PC-3 (cell line): ENCODE data around the gene NT5DC3. TPM values are rescaled to one million over a fixed set of nuclear protein-coding genes. Genes with fewer than 3 reads are reported as not detected.

Experiments
- ATAC-seq: fragments of 200-7000 bp; cut with Tn5 transposase; 2 replicates; pipeline ENCODE4 v1.9.1; 2020; ENCODE audit warnings: mild to moderate bottlenecking, moderate library complexity
- BruUV-seq: library from RNA; stranded (reverse); fragments of 400-500 nt; replicated peaks from 2 replicates; lab custom pipeline; 2021; lab: Mats Ljungman, UMichigan
- CTCF ChIA-PET: fragments of 300-600 bp; sonication (Branson Sonifier 250); formaldehyde crosslinking; loops from one replicate; lab custom pipeline; 2022; ENCODE audit warnings: antibody characterized with exemption; lab: Charles Lee
- POLR2A ChIA-PET: fragments of 300-600 bp; sonication (Branson Sonifier 250); formaldehyde crosslinking; loops from one replicate; lab custom pipeline; 2022; ENCODE audit warnings: antibody characterized with exemption; ENCODE audit not compliant: unreplicated experiment; lab: Charles Lee
- DNase-seq: peaks from one replicate; pipeline ENCODE4 v3.0.0-alpha.2; 2015
- H2AFZ ChIP-seq: fragments of 300-600 bp; sonication (generic); 2 replicates; pipeline ENCODE4 v1.6.0; 2016; ENCODE audit warnings: antibody characterized with exemption, low read length
- H3F3A ChIP-seq: fragments of 300-600 bp; sonication (generic); one replicate; pipeline ENCODE4 v1.6.0; 2017; ENCODE audit warnings: antibody characterized with exemption, low read length, control low read depth, mild to moderate bottlenecking; ENCODE audit not compliant: unreplicated experiment
- H3K27ac ChIP-seq: fragments of 300-600 bp; sonication (generic); 2 replicates; pipeline ENCODE4 v1.5.1; 2016; ENCODE audit warnings: mild to moderate bottlenecking, low read length
- H3K27me3 ChIP-seq: fragments of 300-600 bp; sonication (generic); 2 replicates; pipeline ENCODE4 v1.6.1; 2016; ENCODE audit warnings: low read length, mixed read lengths
- H3K36me3 ChIP-seq: fragments of 300-600 bp; sonication (generic); 2 replicates; pipeline ENCODE4 v1.6.1; 2016; ENCODE audit warnings: low read depth, mixed run types, low read length, mixed read lengths
- H3K4me1 ChIP-seq: fragments of 300-600 bp; sonication (generic); 2 replicates; pipeline ENCODE4 v1.5.1; 2016; ENCODE audit warnings: low read length; ENCODE audit not compliant: insufficient read depth
- H3K4me2 ChIP-seq: fragments of 300-600 bp; sonication (generic); 2 replicates; pipeline ENCODE4 v1.6.0; 2016; ENCODE audit warnings: low read length
- H3K4me3 ChIP-seq: fragments of 300-600 bp; sonication (generic); 2 replicates; pipeline ENCODE4 v1.5.1; 2016; ENCODE audit warnings: mild to moderate bottlenecking, low read length, mixed read lengths
- H3K79me2 ChIP-seq: fragments of 300-600 bp; sonication (generic); 2 replicates; pipeline ENCODE4 v1.6.1; 2017; ENCODE audit warnings: low read length, mixed read lengths
- H3K9ac ChIP-seq: fragments of 300-600 bp; sonication (generic); 2 replicates; pipeline ENCODE4 v1.6.0; 2016; ENCODE audit warnings: mild to moderate bottlenecking, low read length
- H3K9me2 ChIP-seq: fragments of 300-600 bp; sonication (generic); replicated peaks from 2 replicates; pipeline ENCODE4 v1.6.1; 2016; ENCODE audit warnings: mixed run types, low read length, mixed read lengths
- H3K9me3 ChIP-seq: fragments of 300-600 bp; sonication (generic); 2 replicates; pipeline ENCODE4 v1.6.1; 2016; ENCODE audit warnings: low read length, mixed read lengths
- H4K20me1 ChIP-seq: fragments of 300-600 bp; sonication (generic); 2 replicates; pipeline ENCODE4 v1.6.1; 2016; ENCODE audit warnings: low read length, mixed read lengths
- CTCF ChIP-seq: fragments of 300-600 bp; sonication (generic); conservative IDR thresholded peaks from 2 replicates; pipeline ENCODE4 v1.5.1; 2017; ENCODE audit warnings: antibody characterized with exemption, low read depth, mild to moderate bottlenecking, low read length
- EZH2 ChIP-seq: fragments of 300-600 bp; sonication (generic); IDR thresholded peaks from one replicate; pipeline ENCODE4 v1.6.1; 2017; ENCODE audit warnings: antibody characterized with exemption, mild to moderate bottlenecking, low read length; ENCODE audit not compliant: unreplicated experiment
- EZH2phosphoT487 ChIP-seq: fragments of 300-600 bp; sonication (generic); IDR thresholded peaks from 2 replicates; pipeline ENCODE4 v1.6.1; 2018; ENCODE audit warnings: mild to moderate bottlenecking, antibody characterized with exemption, low read length, borderline replicate concordance
- intact Hi-C: fragments of 100-400 bp; cut with micrococcal nuclease; formaldehyde crosslinking; loops from 2 replicates; pipeline ENCODE4 v1.9.0; 2023
- total RNA-seq: library from RNA; depleted of rRNA; stranded (reverse); fragments of >200 nt; gene quantifications from 2 replicates; pipeline ENCODE4 v1.2.3, GENCODE V29; 2014

The NT5DC3 gene
- total RNA-seq, 1 experiment from 2014 or later: 15.7 TPM

- H3K4me1 ChIP-seq: peaks cover 52% of the 10 kb centered on the region
- ATAC-seq (peak; percentile 6; the same call in 1 of the 2 replicates), DNase-seq (peak; percentile 76)
- H3K4me3 ChIP-seq: no peak overlapping the region
- H3K9ac ChIP-seq: no peak overlapping the region
- no peaks in the 10 kb centered on the region for H3K9me2 ChIP-seq
- CTCF ChIA-PET: no interaction called here
- TF ChIP-seq EZH2 (no peak), EZH2phosphoT487 (no peak), CTCF (no peak)
- POLR2A ChIA-PET: no interaction called here
- H3F3A ChIP-seq: no peaks in the 10 kb centered on the region
- peaks cover 6% of the 10 kb centered on the region; the same call in 1 of the 2 replicates for H3K79me2 ChIP-seq
- no peaks in the 10 kb centered on the region for H3K27me3 ChIP-seq
- no TSS peak for BruUV-seq
- H3K27ac ChIP-seq: peak overlapping the region; percentile 62
- no peaks in the 10 kb centered on the region for H3K9me3 ChIP-seq
- intact Hi-C loops: no loop called here
- no peaks in the 10 kb centered on the region for H4K20me1 ChIP-seq
- H2AFZ ChIP-seq: no peak overlapping the region
- H3K36me3 ChIP-seq: peaks cover 23% of the 10 kb centered on the region
- H3K4me2 ChIP-seq: no peak overlapping the region
These were observed 39.1 kb downstream of the NT5DC3 start for GRCh38 chr12:103801709-103802585.

DNA sequence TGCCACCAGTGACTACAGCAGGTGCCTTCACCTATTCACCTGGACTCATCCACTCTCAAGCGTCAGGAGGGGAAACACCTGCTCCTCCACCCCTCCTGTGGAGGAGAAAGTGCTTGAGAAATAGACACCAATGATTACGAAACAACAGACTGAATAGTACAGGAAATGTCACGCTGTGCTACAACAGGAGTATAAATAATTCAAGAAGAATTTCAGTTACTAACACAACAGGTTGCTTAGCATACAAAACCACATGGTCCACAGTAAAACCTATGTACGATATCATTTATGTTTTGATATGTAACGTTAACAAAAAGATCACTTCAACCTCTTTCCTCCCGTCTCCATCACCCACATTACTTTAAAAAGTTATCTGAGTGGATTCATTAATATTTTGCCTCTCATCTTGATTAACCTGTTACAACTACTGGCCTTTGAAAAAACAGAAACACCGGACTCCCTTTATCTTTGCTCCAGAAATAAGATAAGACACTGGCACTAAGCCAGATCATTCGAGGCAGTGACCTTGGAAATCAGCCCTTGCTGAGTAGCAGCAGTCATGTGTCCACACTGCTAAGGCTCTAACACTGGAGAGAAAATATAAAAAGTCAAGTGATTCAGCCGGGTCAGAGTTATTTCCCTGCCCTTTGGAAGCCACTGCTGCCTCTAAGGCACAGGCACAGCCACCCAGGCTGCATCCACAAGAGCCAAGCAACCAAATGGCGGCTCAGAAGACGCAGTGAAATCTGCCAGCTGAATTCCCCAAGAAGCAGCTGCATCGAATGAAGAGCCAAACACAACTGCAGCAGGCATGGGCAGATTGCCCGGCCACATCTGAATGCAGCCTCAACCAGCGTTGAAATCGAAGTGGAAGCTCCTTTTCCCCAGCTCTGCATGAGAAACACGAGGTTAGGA, 40.9 kb downstream of the NT5DC3 start:
- Histone ChIP-seq H3K4me2 (no peak overlapping the region), H4K20me1 (no peaks in the 10 kb centered on the region), H2AFZ (no peak overlapping the region), H3F3A (no peaks in the 10 kb centered on the region), H3K36me3 (peaks cover 26% of the 10 kb centered on the region), H3K4me3 (no peak overlapping the region), H3K27me3 (no peaks in the 10 kb centered on the region), H3K4me1 (peaks cover 36% of the 10 kb centered on the region), H3K9ac (no peak overlapping the region), H3K9me2 (no peaks in the 10 kb centered on the region), H3K27ac (no peak overlapping the region), H3K9me3 (no peaks in the 10 kb centered on the region), H3K79me2 (peaks cover 6% of the 10 kb centered on the region; the same call in 1 of the 2 replicates)
- TF ChIP-seq EZH2phosphoT487: no peak
- no peak for TF ChIP-seq EZH2
- no peak for TF ChIP-seq CTCF
- intact Hi-C loops: no loop called here
- DNase-seq: peak; percentile 69
- POLR2A ChIA-PET: no interaction called here
- no peak for ATAC-seq
- CTCF ChIA-PET: no interaction called here
- no TSS peak for BruUV-seq
